RPMI8226 (cell line): ENCODE results near the gene ADGRG3.

Experiments
- DNase-seq: peaks from one replicate; pipeline ENCODE4 v3.0.0-alpha.2; 2015

ADGRG3 gene

DNA sequence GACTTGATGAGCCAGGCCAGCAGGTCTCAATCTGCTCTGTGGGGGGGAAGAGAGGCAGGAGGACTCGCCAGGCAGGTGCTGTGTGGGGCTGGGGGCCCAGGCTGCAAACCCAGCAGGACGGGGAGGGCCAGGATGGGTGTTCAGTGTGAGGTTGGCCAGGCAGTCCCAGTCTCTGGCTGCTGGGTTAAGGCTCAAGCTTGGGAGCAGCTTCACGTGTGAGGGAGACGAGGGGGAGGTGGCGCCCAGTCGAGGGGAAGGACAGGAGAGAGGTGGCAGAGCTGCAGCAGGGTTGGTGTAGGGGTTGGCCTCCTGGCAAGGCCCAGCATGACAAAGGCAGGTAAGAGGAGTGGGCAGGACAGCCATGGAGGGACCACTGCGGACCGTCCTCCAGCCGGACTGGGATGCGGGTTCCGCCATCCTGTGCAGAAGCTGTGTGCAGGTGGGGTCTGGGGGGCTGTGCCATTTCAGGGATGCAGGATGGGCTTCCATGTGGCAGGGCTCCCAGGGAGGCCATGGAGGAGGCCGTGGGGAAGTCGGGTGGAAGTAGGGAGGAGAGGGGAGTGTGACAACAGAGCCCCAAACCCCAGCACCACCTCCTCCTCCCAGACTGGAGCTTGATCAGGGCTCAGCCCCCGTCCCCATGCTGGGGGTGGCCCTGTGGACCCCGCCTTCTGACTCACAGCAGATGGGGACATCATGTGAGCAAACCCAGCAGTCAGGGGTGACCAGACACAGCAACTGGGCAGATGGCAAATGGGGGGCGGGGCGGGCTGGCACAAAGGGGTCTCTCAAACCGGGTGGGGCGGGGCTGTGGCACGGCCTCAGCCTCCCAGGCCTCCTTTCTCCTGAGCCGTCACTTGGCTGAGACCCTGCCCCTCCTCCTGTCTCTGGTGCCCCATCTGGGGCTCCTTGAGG is 36.9 kb upstream of the ADGRG3 start:
- DNase-seq: no peak

DNA sequence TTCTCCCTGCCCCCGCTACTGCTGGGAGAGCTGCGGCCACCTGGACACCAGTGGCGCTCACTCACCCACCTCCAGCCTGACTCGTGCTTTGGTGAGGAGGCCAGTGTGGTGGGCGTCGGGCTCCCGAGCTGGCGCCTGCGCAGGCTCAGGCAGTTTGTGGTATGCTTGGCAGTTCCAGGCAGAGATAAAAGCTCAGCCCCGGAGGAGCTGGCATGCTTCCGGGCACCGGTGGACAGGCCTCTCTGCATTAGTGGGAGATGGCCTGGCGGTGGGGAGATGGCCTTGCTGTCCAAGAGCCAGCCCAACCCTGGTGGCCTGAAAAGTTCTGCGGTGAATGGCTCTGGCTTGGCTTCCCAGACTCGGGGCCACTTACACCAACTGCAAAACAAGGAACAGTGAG is 35.5 kb upstream of the ADGRG3 start:
- DNase-seq: no peak

DNA sequence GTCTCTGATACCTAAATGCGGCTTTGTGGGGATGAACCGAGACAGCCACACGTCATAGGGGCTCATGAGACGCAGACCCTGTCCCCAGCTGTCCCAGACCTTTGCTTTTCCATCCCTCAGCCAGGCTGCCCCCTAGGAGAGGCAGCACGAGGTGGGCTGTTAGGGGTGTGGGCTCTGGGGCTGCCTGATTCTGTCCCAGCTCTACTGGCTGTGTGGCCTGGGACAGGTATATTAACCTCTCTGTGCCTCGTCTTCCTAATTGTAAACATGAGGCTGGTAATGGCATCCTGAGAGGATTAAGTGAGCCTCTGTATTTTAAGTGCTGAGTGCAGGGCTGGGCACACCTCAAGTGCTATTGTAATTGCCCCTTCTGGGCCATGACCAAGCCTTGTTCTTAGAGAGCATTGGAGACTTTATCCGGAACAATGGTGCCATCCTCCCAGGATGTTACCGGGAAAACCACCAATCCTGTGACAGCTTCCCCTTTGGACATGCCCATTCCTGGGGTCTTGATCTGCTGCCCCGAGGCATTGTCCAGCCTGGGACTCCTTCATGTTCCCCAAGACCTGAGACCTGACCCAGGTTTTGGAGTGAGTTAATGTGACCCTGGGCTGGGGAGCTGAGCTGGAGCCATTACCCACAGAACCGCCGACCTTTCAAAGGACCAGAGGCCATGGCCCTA is 34.6 kb upstream of the ADGRG3 start:
- no peak for DNase-seq

GRCh38 chr16:57634171-57634570 is 33.9 kb upstream of the ADGRG3 start:
- DNase-seq: no peak

- no peak for DNase-seq
These were observed 32.6 kb upstream of the ADGRG3 start for GRCh38 chr16:57635266-57636097.

DNA sequence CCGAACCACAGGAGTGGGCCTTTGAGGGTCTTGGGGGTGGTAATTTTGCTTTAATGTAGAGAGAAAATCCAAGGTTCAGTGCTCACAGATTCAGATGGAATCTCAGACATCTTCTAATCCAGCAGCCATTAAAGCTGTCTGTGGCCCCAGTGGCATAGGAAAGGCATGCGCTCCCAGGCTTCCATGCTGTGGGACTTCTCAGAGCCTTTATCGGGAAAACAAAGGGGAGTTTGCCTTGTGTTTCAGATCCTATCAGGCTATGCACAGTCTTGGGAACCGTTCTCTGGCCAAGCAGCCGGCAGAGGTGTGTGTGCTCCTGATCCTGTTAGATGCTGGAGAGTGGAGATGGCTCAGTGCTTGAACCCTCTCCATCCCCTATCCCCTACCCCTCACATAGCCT is 31.9 kb upstream of the ADGRG3 start:
- DNase-seq: no peak

- DNase-seq: no peak
These were observed 31.1 kb upstream of the ADGRG3 start for GRCh38 chr16:57637020-57637419.

DNA sequence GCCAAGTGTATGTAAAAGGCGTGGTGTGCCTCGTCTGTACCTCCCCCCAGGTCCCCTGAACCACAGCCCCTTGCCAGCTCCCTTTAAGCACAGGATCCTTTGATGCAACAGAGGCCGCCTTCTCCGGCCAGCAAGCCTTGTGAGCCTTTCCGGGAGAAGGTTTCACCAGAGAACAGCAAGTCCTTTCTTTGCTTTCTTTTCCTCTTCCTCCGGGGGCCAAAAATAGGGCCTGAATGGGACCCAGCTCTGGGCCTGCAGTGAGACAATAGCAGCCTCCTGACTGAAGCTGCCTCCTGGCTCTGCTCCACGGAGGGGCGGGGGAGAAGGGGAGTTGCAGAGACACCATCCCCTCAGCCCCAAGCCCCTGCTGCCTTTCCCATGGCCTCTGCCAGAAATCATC is 30.7 kb upstream of the ADGRG3 start:
- no peak for DNase-seq

DNA sequence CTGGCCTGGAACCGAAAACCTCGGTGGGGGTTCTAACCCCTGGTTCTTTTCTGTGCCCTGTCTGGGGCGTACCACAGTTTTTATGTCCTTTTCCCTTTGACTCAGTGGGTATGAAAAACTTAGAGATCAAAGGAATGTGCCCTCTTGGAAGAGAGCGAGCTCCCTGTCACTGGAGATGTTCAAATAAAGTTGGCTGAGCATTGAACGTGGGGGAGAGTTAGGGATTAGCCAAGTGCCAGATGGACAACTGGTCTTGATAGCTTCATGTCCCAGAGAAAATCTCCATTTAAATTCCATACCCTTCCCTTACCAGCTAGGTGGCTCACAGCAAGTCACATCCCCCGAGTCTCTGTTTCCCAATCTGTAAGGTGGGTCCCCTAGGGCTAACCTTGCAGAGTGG is 30.1 kb upstream of the ADGRG3 start:
- DNase-seq: no peak

- DNase-seq: no peak
These were observed 29.7 kb upstream of the ADGRG3 start for GRCh38 chr16:57638381-57638780.

- DNase-seq: no peak
These were observed 28.8 kb upstream of the ADGRG3 start for GRCh38 chr16:57639172-57639887.

GRCh38 chr16:57640185-57640584 is 27.9 kb upstream of the ADGRG3 start:
- DNase-seq: no peak

- no peak for DNase-seq
These were observed 27.5 kb upstream of the ADGRG3 start for GRCh38 chr16:57640612-57641011.

DNA sequence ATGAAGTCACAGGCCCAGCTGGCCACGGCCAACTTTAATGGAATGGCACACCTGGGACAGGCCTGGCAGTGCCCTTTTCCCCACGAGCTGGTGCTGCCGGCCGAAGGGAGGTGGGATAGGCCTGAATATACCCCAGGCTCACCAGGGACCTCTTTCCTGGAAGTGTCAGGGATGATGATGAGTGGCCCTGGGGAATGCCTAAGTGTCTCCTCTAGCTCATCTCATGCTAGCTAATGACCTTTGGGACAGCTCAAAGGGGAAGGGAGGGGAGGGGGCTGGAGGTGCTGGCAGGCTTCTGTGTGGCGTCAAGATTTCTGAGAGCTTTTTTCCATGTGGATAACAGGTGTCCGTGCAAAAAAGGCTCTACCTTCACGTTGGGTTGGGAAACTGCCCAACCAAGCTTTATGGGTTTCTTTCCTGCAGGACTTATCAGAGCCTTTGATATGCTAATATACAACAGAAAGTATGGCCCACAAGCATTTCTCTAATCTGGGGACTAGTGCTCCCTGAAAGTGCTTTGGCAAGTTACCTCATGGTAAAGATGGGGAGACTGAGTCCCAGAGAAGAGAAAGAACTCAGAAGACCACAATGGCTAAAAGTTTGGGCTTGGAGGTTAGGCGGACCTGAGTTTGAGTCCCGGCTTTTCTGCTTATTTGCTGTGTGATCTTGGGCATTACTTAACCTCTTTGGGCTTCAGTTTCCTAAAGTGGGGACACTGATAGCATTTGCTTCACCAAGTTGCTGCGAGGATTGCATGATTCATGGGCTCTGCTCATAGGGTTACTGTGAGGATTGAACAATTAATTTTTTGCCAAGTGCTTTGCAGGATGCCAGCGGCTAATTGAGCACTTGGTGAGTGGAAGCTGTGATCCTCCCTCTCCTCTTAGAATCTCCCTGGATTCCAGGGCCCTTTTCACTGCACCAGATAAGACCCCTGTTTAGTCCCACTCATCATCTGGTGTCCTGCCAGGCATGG is 25.7 kb upstream of the ADGRG3 start:
- DNase-seq: no peak

- DNase-seq: no peak
These were observed 24.8 kb upstream of the ADGRG3 start for GRCh38 chr16:57643147-57643874.

DNA sequence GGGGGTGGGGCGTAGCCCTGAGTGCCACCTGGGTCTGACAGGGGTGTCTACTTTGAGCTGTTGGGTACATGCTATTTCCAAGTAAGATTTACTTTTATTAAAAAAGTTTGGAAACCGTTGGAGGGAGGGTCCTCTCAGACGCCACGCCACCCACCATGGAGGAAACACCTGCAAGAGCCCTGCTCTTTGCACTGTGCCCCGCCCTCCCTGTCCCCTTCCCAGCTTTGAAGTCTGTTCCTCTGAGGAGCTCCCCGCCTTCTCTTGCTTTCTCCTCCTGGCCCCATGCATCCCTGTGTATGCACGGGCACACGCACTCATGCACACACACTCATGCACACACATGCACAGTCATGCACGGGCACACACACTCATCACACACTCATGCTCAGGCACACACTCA is 24.2 kb upstream of the ADGRG3 start:
- peak; percentile 43 for DNase-seq

GRCh38 chr16:57644383-57645014 is 23.6 kb upstream of the ADGRG3 start:
- DNase-seq: no peak

DNA sequence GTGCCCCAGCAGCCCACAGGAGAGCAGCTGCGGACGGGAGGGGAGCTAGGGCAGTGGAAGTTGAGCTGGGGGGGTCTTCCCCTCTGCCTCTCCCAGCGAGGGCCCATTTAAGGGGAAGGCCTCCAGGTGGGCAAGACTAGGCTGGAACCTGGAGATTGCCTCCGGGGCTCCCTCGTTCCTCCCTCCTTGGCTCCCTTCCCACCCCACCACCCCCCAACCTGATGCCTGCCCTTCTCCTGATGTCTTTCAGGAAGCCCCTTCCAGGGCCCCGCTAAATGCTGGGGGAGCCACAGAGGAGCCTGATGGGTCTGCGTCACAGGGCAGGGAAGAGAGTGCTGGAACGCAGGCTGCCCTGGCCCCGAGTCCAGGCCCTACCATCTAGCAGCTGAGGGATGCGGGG is 22.9 kb upstream of the ADGRG3 start:
- no peak for DNase-seq

DNA sequence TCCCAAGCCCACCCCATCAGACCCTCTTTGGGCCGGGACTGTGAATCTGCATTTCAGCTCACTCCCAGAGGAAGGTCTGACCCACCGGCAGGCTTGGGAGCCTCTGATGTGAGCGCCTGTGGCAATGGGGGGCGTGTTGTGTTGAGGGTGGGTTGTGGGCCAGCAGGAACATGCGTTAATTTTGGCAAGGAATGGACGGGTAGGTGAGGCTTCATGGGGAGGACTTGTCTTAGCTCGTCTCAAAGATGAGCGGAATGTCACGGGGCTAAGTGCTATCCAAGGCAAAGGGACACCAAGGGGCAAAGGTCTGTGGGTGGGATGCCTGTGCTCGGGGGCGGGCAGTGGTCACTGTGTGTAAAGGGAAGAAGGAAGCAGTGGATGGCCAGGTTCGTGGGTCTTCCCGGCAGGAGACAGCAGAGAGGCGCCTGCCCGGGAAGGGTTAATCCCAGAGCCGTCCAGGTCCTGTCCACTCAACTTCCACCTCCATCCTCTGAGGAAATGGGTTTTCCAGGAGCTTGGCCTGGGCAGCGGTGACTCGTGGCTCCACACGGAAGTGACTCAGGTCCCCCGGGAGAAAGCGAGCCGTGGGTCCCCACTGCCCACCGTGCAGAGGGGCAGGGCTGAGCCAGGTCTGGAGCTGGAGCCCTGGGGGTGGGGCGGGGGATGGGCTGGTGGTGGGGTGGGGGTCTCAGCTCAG is 22.3 kb upstream of the ADGRG3 start:
- DNase-seq: no peak
